ENCODE measurements around the gene SYNGR3. TPM values are rescaled to one million over a fixed set of nuclear protein-coding genes. Genes with fewer than 3 reads are reported as not detected.
A peak's percentile ranks its signal among the peaks of the same experiment; 100 is the strongest.

The SYNGR3 gene
- total and polyA plus RNA-seq, 11 donors, result 0.19 to 2.7 (median 0.86) TPM

DNA sequence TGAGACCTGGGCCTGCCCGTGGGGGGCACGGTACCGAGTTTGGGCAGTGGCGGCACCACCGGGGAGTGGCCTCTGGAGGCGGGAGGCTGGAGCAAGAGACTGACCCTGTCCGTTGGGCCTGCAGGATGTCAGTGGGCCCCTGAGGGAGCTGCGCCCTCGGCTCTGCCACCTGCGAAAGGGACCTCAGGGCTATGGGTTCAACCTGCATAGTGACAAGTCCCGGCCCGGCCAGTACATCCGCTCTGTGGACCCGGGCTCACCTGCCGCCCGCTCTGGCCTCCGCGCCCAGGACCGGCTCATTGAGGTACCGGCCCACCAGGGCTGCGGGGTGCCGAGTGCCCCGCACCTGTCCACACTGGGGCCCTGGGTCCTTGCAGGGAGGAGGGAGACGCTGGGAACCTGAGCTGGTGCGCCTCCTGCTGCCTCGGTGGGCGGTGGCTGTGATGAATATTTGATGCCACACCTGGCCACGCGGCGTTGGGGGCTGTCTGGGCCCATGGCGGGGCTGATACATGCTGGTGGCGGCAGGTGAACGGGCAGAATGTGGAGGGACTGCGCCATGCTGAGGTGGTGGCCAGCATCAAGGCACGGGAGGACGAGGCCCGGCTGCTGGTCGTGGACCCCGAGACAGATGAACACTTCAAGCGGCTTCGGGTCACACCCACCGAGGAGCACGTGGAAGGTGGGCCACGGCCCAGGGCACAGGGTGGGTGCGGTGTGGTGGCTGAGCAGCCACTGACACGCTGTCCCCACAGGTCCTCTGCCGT is 46.6 kb downstream of the SYNGR3 start:
- Histone ChIP-seq H3K36me3 (peaks cover 2 to 62% (median 31%) of the 10 kb centered on the region in 9 donors), H3K4me3 (peak overlapping the region; percentile 39 to 91 (median 60)), H3K9me3 (no peaks in the 10 kb centered on the region), H3K4me1 (peaks cover 3 to 96% (median 78%) of the 10 kb centered on the region in 12 donors), H3K27ac (peak overlapping the region; percentile 79 to 97 (median 94)), H3K27me3 (no peaks in the 10 kb centered on the region)
- intact Hi-C loops (cut with DNase I), result no loop called here
- no peak for TF ChIP-seq POLR2A (IDR thresholded peaks at IDR 0.05)
- TF ChIP-seq CTCF (IDR thresholded peaks at IDR 0.05), result no peak
- ATAC-seq (no peak), DNase-seq (peak in 1 of 5 donors; percentile 18)
- 63 to 82% (median 80%) methylated on average over 39 to 47 of the region's 47 CpGs for WGBS, 4 donors

GRCh38 chr16:2037115-2037514 is 47.3 kb downstream of the SYNGR3 start:
- intact Hi-C loops (cut with DNase I), result no loop called here
- peak in 1 of 5 donors; percentile 9 for DNase-seq
- Histone ChIP-seq H3K4me1 (peaks cover 3 to 96% (median 83%) of the 10 kb centered on the region in 12 donors), H3K9me3 (no peaks in the 10 kb centered on the region), H3K36me3 (peaks cover 2 to 55% (median 27%) of the 10 kb centered on the region in 9 donors), H3K27ac (peak overlapping the region; percentile 79 to 97 (median 94)), H3K27me3 (no peaks in the 10 kb centered on the region), H3K4me3 (peak overlapping the region; percentile 39 to 91 (median 60))
- no peak for ATAC-seq
- 71 to 78% (median 73%) methylated on average over 11 to 15 of the region's 15 CpGs for WGBS, 4 donors
- TF ChIP-seq POLR2A (IDR thresholded peaks at IDR 0.05) (no peak), CTCF (IDR thresholded peaks at IDR 0.05) (no peak)

DNA sequence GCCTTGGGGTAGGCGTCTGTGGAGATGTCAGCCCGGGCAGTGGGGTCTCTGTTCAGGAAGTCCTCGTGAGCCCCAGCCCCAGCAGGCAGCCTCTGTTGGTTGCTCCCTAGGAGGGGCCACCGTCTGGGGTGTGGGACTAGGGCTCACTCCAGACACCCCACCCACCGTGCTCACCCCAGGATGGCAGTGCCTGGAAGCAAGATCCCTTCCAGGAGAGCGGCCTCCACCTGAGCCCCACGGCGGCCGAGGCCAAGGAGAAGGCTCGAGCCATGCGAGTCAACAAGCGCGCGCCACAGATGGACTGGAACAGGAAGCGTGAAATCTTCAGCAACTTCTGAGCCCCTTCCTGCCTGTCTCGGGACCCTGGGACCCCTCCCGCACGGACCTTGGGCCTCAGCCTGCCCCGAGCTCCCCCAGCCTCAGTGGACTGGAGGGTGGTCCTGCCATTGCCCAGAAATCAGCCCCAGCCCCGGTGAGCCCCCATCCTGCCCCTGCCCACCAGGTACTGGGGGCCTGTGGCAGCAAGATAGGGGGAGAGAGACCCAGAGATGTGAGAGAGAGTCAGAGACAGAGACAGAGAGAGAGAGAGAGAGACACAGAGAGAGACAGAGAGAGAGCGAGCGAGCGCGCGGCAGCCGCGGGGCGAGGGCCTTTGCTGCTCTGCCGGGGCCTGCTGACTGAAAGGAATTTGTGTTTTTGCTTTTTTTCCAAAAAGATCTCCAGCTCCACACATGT is 48.0 kb downstream of the SYNGR3 start:
- 51 to 64% (median 56%) methylated on average over 23 to 29 of the region's 29 CpGs for WGBS, 4 donors
- peaks cover 7 to 94% (median 83%) of the 10 kb centered on the region in 12 donors for H3K4me1 ChIP-seq

More for the DNA sequence above, 48.0 kb downstream of the SYNGR3 start:
- ATAC-seq, result no peak
- Histone ChIP-seq H3K9me3 (no peaks in the 10 kb centered on the region), H3K27me3 (no peaks in the 10 kb centered on the region), H3K27ac (peak overlapping the region; percentile 76 to 97 (median 94)), H3K36me3 (peaks cover 2 to 53% (median 23%) of the 10 kb centered on the region in 9 donors), H3K4me3 (peak overlapping the region in 10 of 12 donors; percentile 39 to 91 (median 64))
- TF ChIP-seq POLR2A (IDR thresholded peaks at IDR 0.05) (no peak), CTCF (IDR thresholded peaks at IDR 0.05) (no peak)
- intact Hi-C loops (cut with DNase I), result no loop called here
- no peak for DNase-seq
